ENCODE measurements around the gene HRH3.

Gene HRH3

GRCh38 chr20:62219992-62220665 lies at the start of gene HRH3:
TSS of gene HRH3 (minus strand) at chr20:62220278. CDS start at chr20:62219970, 308 bp downstream.
- DNase-seq = peak; percentile 63

GRCh38 chr20:62269871-62270270 lies 49.8 kb upstream of the HRH3 start:
- no peak for DNase-seq

- DNase-seq = no peak
Observed at GRCh38 chr20:62269378-62269777, 49.3 kb upstream of the HRH3 start.

- DNase-seq = no peak
Observed at GRCh38 chr20:62268228-62268900, 48.3 kb upstream of the HRH3 start.

GRCh38 chr20:62267543-62267942 lies 47.5 kb upstream of the HRH3 start:
- no peak for DNase-seq

GRCh38 chr20:62266851-62267250 lies 46.8 kb upstream of the HRH3 start:
- no peak for DNase-seq

- DNase-seq = no peak
Observed at GRCh38 chr20:62266340-62266739, 46.3 kb upstream of the HRH3 start.

- no peak for DNase-seq
Observed at GRCh38 chr20:62265365-62265764, 45.3 kb upstream of the HRH3 start.

- no peak for DNase-seq
Observed at GRCh38 chr20:62263396-62263795, 43.3 kb upstream of the HRH3 start.

GRCh38 chr20:62262064-62262463 lies 42.0 kb upstream of the HRH3 start:
- no peak for DNase-seq

GRCh38 chr20:62259294-62259565 lies 39.2 kb upstream of the HRH3 start:
- no peak for DNase-seq

- DNase-seq = no peak
Observed at GRCh38 chr20:62258499-62259293, 38.6 kb upstream of the HRH3 start.

- no peak for DNase-seq
Observed at GRCh38 chr20:62255976-62256375, 35.9 kb upstream of the HRH3 start.

- no peak for DNase-seq
Observed at GRCh38 chr20:62254021-62254724, 34.1 kb upstream of the HRH3 start.

GRCh38 chr20:62253398-62253797 lies 33.3 kb upstream of the HRH3 start:
- DNase-seq = no peak

- DNase-seq = no peak
Observed at GRCh38 chr20:62252342-62252966, 32.4 kb upstream of the HRH3 start.

- no peak for DNase-seq
Observed at GRCh38 chr20:62248890-62249560, 28.9 kb upstream of the HRH3 start.

- DNase-seq = no peak
Observed at GRCh38 chr20:62246872-62247652, 27.0 kb upstream of the HRH3 start.

GRCh38 chr20:62246431-62246830 lies 26.4 kb upstream of the HRH3 start:
- DNase-seq = no peak

- DNase-seq = no peak
Observed at GRCh38 chr20:62245911-62246280, 25.8 kb upstream of the HRH3 start.

- no peak for DNase-seq
Observed at GRCh38 chr20:62244644-62245108, 24.6 kb upstream of the HRH3 start.
